ENCODE measurements around the gene GAL3ST2. TPM values are rescaled to one million over a fixed set of nuclear protein-coding genes. Genes with fewer than 3 reads are reported as not detected.

The GAL3ST2 gene
- total RNA-seq, 1 experiment from 2014 or later, result not detected

DNA sequence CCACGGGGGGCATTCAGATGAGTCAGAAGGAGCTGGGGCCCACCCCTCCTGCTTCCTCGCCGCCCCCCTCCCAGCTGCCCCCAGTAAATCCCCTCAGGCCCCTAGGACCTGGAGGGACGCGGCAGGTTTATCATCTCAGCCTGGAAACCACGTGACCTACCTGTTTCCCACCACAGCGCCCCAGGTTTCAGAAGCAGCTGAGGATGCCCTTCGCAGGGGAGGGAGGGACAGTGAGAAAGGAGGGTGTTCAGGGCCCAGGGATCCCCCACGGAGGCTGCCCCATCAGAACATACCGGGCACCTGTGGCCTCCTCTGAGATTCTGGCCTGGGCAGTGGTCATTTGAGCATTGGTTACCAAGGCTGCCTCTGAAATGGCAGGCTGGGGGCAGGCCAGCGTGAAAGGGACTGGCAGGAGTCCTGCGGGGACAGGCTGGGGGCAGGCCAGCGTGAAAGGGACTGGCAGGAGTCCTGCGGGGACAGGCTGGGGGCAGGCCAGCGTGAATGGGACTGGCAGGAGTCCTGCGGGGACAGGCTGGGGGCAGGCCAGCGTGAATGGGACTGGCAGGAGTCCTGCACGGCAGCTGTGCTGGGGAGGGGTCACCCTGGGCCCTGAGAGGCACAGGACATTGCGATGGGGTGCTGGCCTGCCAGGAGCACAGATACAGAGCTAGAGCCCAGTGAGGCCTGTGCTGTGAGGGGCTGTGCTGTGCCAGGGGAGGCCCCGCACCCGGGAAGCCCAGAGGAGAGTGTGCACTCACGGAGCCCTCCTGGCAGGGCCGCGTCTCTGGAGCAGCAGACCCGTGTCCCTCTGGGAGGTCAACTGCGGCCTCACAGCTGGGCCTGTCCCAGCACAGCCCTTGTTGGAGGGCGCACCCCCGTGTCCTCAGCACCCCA lies 33.9 kb downstream of the GAL3ST2 start:
- Histone ChIP-seq H3F3A (ENCODE audit: low read length, unreplicated experiment) (no peaks in the 10 kb centered on the region), H3K79me2 (ENCODE audit: low read length) (no peaks in the 10 kb centered on the region), H3K9me2 (replicated peaks; ENCODE audit: low read length) (no peaks in the 10 kb centered on the region), H4K20me1 (ENCODE audit: low read length) (no peaks in the 10 kb centered on the region), H3K27me3 (ENCODE audit: low read length) (no peaks in the 10 kb centered on the region), H3K9ac (ENCODE audit: low read length) (no peak overlapping the region), H3K27ac (ENCODE audit: low read length) (no peak overlapping the region), H3K36me3 (ENCODE audit: low read depth, low read length) (no peaks in the 10 kb centered on the region), H3K9me3 (ENCODE audit: low read length) (no peaks in the 10 kb centered on the region), H2AFZ (ENCODE audit: low read length) (no peak overlapping the region), H3K4me1 (ENCODE audit: insufficient read depth, low read length) (no peaks in the 10 kb centered on the region), H3K4me3 (ENCODE audit: low read length) (no peak overlapping the region), H3K4me2 (ENCODE audit: low read length) (no peak overlapping the region)
- ChIA-PET POLR2A (ENCODE audit: unreplicated experiment) (no interaction called here), CTCF (no interaction called here)
- ATAC-seq (no peak), DNase-seq (no peak)
- intact Hi-C loops (cut with micrococcal nuclease), result no loop called here
- TF ChIP-seq, protein P1, sequence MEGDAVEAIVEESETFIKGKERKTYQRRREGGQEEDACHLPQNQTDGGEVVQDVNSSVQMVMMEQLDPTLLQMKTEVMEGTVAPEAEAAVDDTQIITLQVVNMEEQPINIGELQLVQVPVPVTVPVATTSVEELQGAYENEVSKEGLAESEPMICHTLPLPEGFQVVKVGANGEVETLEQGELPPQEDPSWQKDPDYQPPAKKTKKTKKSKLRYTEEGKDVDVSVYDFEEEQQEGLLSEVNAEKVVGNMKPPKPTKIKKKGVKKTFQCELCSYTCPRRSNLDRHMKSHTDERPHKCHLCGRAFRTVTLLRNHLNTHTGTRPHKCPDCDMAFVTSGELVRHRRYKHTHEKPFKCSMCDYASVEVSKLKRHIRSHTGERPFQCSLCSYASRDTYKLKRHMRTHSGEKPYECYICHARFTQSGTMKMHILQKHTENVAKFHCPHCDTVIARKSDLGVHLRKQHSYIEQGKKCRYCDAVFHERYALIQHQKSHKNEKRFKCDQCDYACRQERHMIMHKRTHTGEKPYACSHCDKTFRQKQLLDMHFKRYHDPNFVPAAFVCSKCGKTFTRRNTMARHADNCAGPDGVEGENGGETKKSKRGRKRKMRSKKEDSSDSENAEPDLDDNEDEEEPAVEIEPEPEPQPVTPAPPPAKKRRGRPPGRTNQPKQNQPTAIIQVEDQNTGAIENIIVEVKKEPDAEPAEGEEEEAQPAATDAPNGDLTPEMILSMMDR (conservative IDR thresholded peaks at IDR 0.05; ENCODE audit: low read depth, low read length), result no peak
- no peak for TF ChIP-seq EZH2phosphoT487 (IDR thresholded peaks at IDR 0.05; ENCODE audit: borderline replicate concordance, low read length)
- TF ChIP-seq EZH2 (IDR thresholded peaks at IDR 0.05; ENCODE audit: low read length, unreplicated experiment), result no peak
- no TSS peak for BruUV-seq (replicated peaks)

DNA sequence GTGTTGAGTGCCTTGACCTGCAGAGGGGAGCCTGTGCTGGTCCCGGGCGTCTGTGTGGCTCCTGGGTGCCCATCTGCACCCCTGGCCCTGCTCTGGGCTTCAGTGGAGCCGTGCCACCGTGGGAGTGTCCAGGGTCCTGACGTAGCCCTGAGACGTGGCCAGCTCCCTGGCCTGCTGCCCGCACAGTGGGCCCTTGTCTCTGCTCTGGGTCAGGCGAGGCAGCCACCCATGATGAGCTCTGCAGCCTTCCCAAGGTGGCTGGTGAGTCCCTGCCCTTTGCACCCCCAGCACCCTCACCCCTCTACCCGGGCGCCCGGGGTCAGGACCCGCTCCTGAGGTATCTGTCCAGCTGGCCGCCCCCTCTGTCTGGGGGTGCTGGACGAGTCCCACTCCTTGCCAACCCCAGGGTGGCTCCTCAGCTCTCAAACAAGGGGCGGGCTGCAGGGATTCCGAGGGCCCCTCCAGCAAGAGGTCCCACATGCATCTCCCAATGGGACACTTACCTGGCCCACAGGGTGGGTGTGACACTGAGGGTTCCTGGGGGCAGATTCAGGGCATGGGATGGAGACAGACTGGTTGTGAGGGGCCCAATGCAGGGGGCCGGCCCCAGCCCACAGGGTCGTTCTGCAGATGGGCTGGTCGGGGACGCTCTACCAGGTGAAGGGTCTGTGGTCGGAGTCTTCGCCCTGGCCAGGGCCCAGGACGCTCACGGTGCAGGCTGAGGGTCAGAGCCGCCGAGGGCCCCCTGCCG lies 34.8 kb downstream of the GAL3ST2 start:
- H3F3A ChIP-seq (ENCODE audit: low read length, unreplicated experiment), result no peaks in the 10 kb centered on the region
- no peaks in the 10 kb centered on the region for H3K9me3 ChIP-seq (ENCODE audit: low read length)
- no peak overlapping the region for H3K27ac ChIP-seq (ENCODE audit: low read length)
- H3K9ac ChIP-seq (ENCODE audit: low read length), result no peak overlapping the region
- H4K20me1 ChIP-seq (ENCODE audit: low read length), result no peaks in the 10 kb centered on the region
- no peak for TF ChIP-seq EZH2phosphoT487 (IDR thresholded peaks at IDR 0.05; ENCODE audit: borderline replicate concordance, low read length)
- TF ChIP-seq, protein P1 (conservative IDR thresholded peaks at IDR 0.05; ENCODE audit: low read depth, low read length), result no peak
- no peak for TF ChIP-seq EZH2 (IDR thresholded peaks at IDR 0.05; ENCODE audit: low read length, unreplicated experiment)
- H3K4me3 ChIP-seq (ENCODE audit: low read length), result no peak overlapping the region
- no TSS peak for BruUV-seq (replicated peaks)
- no peak overlapping the region for H3K4me2 ChIP-seq (ENCODE audit: low read length)
- H3K4me1 ChIP-seq (ENCODE audit: insufficient read depth, low read length), result no peaks in the 10 kb centered on the region
- ChIA-PET CTCF (no interaction called here), POLR2A (ENCODE audit: unreplicated experiment) (interaction anchor here (0.6 kb wide), 1 partner anchor 23 kb away, joined by 4 read pairs; no protein-coding TSS in a partner anchor)
- no peaks in the 10 kb centered on the region for H3K36me3 ChIP-seq (ENCODE audit: low read depth, low read length)
- no peaks in the 10 kb centered on the region for H3K79me2 ChIP-seq (ENCODE audit: low read length)
- H3K27me3 ChIP-seq (ENCODE audit: low read length), result no peaks in the 10 kb centered on the region
- intact Hi-C loops (cut with micrococcal nuclease), result no loop called here
- no peaks in the 10 kb centered on the region for H3K9me2 ChIP-seq (replicated peaks; ENCODE audit: low read length)
- no peak for DNase-seq
- no peak overlapping the region for H2AFZ ChIP-seq (ENCODE audit: low read length)
- ATAC-seq, result no peak

Data from PC-3 (cell line).